Limb (tissue), 2 donors: Measurements from ENCODE around the gene CXCR6.

Experiments
- DNase-seq, 2 donors: peaks; one replicate each; pipeline ENCODE4 v3.0.0-alpha.2; 2016; ENCODE audit errors: extremely low spot score in 2 of 2

The CXCR6 gene

GRCh38 chr3:45922039-45922326, 21.3 kb upstream of the CXCR6 start:
- DNase-seq = no peak

- DNase-seq = no peak
Observed at GRCh38 chr3:45922950-45923590, 20.2 kb upstream of the CXCR6 start.

GRCh38 chr3:45923755-45924154, 19.5 kb upstream of the CXCR6 start:
- DNase-seq = no peak

DNA sequence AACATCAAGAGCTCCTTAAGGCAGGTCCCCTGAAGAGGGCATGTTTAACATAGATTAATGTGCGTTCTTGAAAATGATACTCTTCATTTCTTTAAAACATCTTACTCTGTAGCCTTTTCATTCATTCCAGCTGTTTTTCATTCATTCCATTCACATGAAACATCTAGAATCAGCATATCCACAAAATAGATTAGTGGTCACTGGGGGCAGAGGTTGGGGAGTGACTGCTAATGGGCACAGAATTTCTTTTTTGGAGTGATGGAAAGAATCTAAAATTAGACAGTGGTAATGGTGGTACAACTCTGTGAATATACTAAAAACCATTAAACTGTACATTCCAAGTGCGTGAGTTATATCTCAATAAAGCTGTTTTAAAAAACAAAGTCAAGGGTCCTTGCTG, 15.4 kb upstream of the CXCR6 start:
- no peak for DNase-seq

GRCh38 chr3:45929042-45929679, 14.1 kb upstream of the CXCR6 start:
- peak in 1 of 2 donors; percentile 61 for DNase-seq

DNA sequence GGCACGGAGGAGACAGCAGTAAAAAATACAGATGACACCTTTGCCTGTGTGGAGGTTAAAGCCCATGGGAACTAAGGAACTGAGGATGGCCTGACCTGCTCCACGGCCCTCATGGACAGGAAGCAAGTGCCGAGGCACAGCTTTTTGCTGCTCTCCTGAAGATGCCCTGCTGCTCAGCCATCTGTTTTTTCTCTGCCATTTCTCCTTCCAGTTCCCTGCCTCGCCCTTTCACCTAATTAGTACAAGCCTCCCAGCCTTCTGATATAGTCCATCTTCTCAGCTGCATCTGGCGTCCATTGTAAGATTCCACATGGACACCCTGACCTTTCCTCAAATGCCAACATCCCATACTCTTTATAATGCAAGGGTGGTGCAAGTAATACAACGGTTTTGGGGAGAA, 11.8 kb upstream of the CXCR6 start:
- DNase-seq = no peak

GRCh38 chr3:45932112-45932511, 11.2 kb upstream of the CXCR6 start:
- no peak for DNase-seq

DNA sequence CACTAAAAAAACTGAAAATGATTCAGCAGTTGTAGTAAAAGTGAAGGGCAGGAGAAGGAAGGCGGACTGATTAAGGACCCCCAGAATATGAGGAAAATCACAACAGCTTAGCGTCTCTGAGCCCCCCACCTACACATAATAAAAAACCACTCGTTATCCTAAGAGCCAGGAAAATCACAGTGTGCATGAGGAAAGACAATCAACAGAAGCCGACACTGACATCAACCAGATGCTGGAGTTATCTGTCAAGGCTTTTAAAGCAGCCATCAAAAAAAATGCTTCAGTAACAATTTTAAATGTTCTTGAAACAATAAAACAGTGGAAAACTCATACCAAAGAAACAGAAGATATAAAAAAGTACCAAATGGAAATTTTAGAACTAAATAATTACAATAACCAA, 9.7 kb upstream of the CXCR6 start:
- no peak for DNase-seq

DNA sequence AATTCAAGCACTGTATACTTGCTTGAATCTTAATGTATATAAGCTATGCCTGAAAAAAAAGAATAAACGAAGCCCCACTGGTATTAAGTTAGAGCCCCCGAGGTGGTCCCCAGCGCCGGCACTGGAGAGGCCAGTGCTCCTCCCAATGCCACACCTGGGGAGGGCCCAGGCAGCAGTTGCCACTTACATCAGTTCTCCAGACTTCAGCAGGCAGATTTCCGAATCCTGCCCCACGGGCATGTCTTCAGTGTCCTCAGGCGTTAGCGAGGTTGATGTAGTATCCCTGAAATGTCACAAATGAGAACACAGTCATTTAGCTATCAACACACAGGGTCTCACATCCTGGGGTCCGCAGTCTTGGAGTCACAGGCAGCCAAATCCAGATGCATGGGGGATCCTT, 7.0 kb upstream of the CXCR6 start:
- no peak for DNase-seq

- no peak for DNase-seq
Observed at GRCh38 chr3:45937206-45938042, 5.8 kb upstream of the CXCR6 start.

- DNase-seq = no peak
Observed at GRCh38 chr3:45938043-45938435, 5.2 kb upstream of the CXCR6 start.

GRCh38 chr3:45938864-45939263, 4.4 kb upstream of the CXCR6 start:
- DNase-seq = peak; percentile 86 to 88

- DNase-seq = no peak
Observed at GRCh38 chr3:45939341-45939771, 3.9 kb upstream of the CXCR6 start.

GRCh38 chr3:45940004-45940780, 3.1 kb upstream of the CXCR6 start:
- no peak for DNase-seq

GRCh38 chr3:45940781-45941365, 2.4 kb upstream of the CXCR6 start:
- DNase-seq = no peak

- DNase-seq = no peak
Observed at GRCh38 chr3:45942051-45942825, 1.0 kb upstream of the CXCR6 start.

GRCh38 chr3:45944830-45945620, 1.8 kb downstream of the CXCR6 start:
- DNase-seq = no peak

- no peak for DNase-seq
Observed at GRCh38 chr3:45946307-45946706, 3.0 kb downstream of the CXCR6 start.

- no peak for DNase-seq
Observed at GRCh38 chr3:45946875-45947274, 3.6 kb downstream of the CXCR6 start.

DNA sequence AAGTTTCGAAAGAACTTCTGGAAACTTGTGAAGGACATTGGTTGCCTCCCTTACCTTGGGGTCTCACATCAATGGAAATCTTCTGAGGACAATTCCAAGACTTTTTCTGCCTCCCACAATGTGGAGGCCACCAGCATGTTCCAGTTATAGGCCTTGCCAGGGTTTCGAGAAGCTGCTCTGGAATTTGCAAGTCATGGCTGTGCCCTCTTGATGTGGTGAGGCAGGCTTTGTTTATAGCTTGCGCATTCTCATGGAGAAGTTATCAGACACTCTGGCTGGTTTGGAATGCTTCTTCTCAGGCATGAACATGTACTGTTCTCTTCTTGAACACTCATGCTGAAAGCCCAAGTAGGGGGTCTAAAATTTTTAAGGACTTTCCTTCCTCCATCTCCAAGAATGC, 4.1 kb downstream of the CXCR6 start:
- DNase-seq = no peak
